Peyer's patch (tissue), 4 donors: ENCODE results near the gene SCUBE1.

Source experiments
- CTCF ChIP-seq, 6 experiments: fragments of 450-650 bp in 4 of 6; fragments of 200-600 bp in 2 of 6; sonication (generic) in 1 of 6; IDR thresholded peaks; one replicate each; pipeline ENCODE4 v1.5.1; 2017 to 2019; ENCODE audit warnings: antibody characterized with exemption in 6 of 6, mild to moderate bottlenecking in 3 of 6, moderate library complexity in 1 of 6
- POLR2A ChIP-seq, 2 donors: fragments of 450-650 bp; IDR thresholded peaks; one replicate each; pipeline ENCODE4 v1.5.1; 2017; ENCODE audit warnings: antibody characterized with exemption in 2 of 2, mild to moderate bottlenecking in 2 of 2, moderate library complexity in 2 of 2

- no peak for TF ChIP-seq POLR2A (IDR thresholded peaks at IDR 0.05)
- no peak for TF ChIP-seq CTCF (IDR thresholded peaks at IDR 0.05)
Observed at GRCh38 chr22:43304831-43305590, 38.2 kb downstream of the SCUBE1 start.
